HG03558 (cell line): ENCODE data around the gene SEMA3E.
"Not testable (repeated sequence)": the region's sequence is repeated elsewhere in the genome, so short reads cannot be mapped to it uniquely, and the experiment has no call there.

Source experiments
- ATAC-seq: cut with Tn5 transposase; IDR thresholded peaks from one replicate; pipeline ENCODE4 v1.9.1; 2021; ENCODE audit warnings: moderate number of reproducible peaks; ENCODE audit not compliant: unreplicated experiment; ENCODE audit errors: extremely low read depth

Gene SEMA3E

DNA sequence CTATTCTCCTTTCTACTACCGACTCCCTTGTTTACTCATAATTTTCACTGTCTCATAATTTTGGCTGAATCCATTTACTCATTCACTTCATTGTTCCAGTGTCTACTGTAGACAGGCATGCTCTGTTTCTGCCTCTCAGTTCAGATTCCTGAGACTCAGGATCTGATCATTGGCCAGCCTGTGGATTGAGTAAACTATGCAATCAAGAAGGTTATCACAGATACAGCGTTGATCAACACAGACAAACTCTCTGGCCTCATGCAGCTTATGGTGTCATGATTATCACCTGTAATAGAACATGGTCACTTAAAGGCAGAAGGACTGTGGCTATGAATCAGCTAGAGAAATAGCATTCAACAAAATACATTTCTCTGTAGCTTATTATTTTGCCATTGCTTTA is 86.0 kb downstream of the SEMA3E start:
- no peak for ATAC-seq

DNA sequence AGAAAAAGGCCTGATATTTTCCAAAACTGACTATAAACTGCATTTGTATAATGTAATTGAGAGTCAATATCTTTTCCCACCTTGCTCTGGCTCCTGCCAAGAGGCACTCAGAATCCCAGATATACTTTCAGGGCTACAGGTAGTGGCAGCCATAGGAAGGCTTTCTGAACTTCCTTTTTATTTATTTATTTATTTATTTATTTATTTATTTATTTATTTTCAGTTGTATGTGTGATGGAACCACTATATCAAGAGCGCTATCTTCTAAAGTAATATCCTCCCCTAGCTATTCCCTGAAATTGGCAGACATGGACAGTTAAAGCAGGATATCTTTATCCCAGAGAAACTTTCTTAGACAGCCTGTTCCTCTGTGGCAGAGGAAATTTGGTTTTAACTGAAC is 86.7 kb downstream of the SEMA3E start:
- ATAC-seq = no peak

GRCh38 chr7:83559887-83560286 is 89.1 kb downstream of the SEMA3E start:
- no peak for ATAC-seq

- not testable (repeated sequence) for ATAC-seq
Observed at GRCh38 chr7:83552556-83552955, 96.4 kb downstream of the SEMA3E start.

DNA sequence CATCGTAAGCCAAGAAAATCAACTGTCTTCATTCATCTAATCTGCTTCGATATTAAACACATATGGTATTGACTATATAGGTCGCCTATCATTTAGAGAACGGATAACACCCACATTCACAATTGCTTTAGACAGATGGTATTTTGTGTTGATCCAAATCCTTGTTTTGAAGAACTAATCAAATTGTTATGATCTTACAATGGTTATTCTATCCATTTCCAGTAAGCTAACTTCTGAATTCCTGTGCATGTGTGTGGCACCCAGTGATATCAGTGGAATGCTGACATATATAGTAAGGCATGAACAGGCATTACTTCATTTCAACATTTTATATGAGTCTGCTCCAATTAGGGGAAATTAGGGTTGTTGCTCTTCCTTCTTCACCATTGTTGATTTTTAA is 98.8 kb downstream of the SEMA3E start:
- ATAC-seq = no peak

DNA sequence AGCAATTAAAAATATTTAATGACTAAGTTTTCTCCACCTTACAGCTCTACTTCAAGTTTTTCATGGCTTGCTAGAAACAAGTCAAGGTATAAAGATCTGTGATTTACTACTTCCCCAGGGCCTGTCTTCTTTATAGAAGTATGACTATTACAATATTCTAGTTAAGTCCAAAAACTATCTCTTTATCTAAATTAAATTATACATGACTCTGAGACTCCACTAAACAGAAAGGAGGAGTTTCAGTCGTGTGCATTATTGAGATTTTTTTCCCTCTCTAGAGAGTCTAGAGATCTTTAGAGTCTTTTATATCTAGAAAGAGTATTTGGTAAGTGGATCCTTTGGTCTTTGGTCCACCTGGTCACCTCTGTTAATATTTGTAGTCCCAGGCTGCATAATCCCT is 100.7 kb downstream of the SEMA3E start:
- ATAC-seq = no peak

- peak; percentile 83 for ATAC-seq
Observed at GRCh38 chr7:83547526-83547925, 101.4 kb downstream of the SEMA3E start.

DNA sequence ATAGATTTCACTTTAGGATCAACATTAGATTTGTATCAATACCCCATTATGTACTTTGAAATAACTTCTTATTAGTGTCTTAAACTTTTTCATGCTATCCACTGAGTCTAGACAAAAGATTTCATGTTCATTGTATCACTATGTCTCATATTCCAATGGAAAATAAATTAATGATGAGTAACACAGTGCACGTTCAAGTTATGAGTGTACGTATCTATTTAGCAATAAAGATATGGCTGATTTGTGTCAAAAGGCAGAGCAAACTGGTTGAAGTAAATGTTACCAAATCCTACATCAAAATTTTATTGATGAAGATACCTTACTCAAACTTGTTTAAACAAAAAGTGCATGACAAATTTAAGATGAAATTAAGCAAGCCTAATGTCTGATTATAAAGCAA is 102.4 kb downstream of the SEMA3E start:
- ATAC-seq = no peak

DNA sequence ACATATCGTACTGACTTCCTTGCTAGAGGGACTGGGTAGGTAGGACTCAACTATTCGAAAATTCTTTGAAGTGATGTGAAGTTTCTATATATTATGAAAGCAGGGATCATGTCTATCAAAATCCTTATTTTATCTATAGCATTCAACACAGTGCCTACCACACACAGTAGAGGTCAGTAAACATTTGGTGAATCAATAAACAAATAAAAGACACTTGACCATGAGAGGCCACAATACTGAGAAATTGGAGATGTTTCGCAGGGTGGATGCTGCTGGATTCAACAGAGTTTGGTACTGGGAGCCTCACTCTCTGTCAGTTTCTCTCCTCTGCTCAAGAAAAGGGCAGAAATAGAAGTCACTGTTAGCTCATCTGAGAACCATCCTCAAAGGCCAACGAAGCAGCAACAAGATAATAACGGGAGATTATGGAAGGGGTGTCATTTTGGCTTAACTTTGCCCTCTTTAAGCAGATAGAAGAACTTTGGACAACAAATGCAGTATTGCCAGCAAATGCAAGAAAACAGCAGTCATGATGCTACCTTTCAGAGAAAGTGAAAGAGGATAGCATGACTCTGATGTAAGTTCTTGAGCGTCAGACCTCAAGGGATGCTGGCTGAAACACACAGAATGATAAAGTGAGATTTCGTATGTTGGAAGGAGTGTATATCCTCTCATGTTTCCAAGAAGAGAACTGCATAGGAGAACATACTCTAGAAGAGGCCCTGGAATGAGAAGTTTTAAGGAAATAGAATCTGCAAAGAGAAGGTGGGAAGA is 107.6 kb downstream of the SEMA3E start:
- ATAC-seq = no peak

DNA sequence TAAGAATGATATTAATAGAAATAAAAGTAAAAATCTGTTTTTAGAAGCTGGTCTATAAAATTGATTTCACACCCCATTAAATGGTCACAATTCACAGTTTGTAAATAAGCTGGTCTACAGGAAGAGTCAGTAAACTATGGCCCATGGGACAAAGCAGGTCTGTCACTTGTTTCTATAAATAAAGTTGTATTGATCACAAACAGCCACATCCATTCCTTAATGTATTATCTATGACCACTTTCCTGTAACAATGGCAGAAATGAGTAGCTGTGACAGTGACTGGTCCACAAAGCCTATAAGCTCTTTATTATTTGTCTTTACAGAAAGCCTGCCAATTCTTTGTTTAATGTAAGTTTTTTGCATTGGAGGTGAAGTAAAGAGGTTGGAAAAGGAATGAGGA is 114.5 kb downstream of the SEMA3E start:
- no peak for ATAC-seq

DNA sequence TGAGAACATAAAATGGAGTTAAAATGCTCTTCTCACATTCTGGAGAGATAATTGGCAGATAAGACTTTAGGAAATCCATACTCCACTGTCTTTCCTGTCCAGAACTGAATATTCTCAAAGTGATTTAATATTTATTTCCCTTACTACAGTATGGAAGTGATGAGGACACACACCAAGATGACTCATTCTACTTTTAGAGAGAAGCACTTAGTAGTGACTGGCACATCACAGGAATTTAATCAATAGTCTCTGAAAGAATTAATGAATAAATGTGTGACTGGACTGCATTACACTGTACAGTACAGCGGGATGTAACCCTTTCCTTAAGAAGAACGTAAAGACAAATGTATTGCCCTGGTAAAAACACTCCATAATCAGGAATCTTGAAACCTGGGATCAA is 116.7 kb downstream of the SEMA3E start:
- no peak for ATAC-seq

GRCh38 chr7:83531766-83532165 is 117.2 kb downstream of the SEMA3E start:
- ATAC-seq = no peak

DNA sequence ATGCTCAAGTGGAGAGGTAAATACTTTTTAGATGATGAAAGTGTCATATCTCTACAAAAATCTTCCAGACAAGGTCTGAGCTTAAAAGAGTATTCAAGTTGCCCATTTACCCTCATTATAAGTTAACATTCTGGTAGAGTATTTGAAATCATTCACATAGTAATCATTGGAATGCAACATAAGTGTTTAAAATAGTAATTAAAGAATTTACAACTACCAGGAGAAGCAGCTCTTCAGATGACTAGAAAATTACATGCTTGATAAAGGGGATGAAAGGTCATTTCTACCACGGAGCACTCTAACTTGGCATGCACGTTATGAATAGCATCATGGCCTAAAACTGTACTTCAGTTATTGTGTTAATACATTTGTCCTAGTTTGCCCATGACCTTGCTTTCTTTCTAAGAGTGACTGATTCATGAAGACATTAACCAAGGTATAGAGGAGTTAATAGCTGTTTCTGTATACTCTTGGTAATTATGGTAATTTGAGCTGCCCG is 120.0 kb downstream of the SEMA3E start:
- no peak for ATAC-seq

DNA sequence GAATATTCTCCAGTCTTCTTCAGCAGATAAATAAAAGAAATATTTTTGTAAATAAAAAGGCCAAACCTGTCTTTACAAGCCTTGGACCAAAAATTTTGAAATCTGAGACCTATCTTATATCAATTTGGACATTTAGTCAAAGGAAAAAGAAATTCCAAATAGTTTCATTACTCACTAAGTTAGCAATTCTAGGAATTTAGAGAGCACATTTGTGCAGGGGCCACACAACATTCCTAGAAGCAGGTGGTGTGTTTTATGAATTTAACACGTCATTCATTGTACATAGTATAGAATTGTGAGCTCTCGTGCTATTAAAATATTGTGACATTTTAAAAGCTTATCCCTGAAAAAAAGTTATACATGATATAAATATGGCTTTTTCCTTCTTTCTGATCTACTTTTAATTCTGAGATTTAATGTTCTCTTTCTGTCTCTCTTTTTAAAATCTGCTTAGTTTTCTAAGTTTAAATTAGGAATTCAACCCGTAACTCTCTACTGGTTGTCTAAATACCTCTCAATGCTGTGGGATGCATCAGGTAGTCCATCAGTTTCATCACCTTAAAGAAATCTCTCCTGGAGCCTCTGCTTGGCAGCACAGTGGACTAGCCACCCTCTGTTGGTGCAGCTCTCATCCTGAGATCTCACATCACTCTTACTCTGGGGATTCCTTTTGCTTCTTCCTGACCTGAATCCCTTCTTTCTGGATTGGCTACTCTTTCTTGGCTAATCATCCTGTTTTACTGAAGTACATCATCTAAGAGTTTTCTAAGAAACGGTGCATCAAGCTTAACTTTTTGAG is 124.5 kb downstream of the SEMA3E start:
- no peak for ATAC-seq

GRCh38 chr7:83520726-83521125 is 128.2 kb downstream of the SEMA3E start:
- ATAC-seq = no peak

- no peak for ATAC-seq
Observed at GRCh38 chr7:83519240-83519639, 129.7 kb downstream of the SEMA3E start.

DNA sequence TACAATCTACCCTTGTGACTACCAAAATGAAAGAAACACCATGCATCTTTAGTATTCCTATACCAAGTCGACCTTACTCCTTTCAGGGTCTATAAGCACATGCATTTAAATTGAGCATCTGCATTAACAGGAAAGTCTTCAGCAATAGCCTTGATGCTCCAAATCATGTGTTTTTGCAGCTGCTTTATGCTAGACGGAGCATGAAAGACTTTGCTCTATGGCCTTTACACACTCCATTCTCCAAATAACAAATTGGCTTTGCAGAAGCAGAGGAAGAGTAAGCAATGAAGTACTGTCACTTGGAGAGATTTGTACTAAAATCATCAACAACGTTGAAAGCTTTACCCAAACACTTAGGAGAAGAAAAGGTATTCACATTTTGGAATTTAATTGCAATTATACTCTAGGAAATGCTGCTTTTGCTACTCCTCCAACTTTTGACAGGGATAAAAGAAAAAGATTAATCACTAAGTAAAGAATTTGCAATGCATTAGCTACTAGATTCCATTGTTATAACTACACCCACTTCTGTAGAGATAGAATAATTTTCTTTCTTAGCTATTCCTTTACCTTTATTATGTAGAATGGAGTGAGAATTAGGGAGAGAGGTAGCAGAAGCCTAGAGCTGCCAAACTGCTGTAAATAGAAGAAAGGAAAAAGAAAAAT is 131.8 kb downstream of the SEMA3E start:
- no peak for ATAC-seq

- no peak for ATAC-seq
Observed at GRCh38 chr7:83514977-83515376, 134.0 kb downstream of the SEMA3E start.

GRCh38 chr7:83509255-83510021 is 139.5 kb downstream of the SEMA3E start:
- ATAC-seq = no peak

GRCh38 chr7:83504330-83504729 is 144.6 kb downstream of the SEMA3E start:
- no peak for ATAC-seq
